ENCODE results near the gene ZBTB21.
A peak's percentile ranks its signal among the peaks of the same experiment; 100 is the strongest.

Gene ZBTB21

GRCh38 chr21:42009831-42010506, at the start of gene ZBTB21:
Gene ZBTB21, minus strand, starts transcription at chr21:42010360. Its CDS starts 16,265 bp downstream, at chr21:41994095.
- peak; percentile 97 for DNase-seq (ENCODE audit: low spot score)
- FAIRE-seq = peak; percentile 56

GRCh38 chr21:42059721-42060120, 49.6 kb upstream of the ZBTB21 start:
- no peak for FAIRE-seq

GRCh38 chr21:42059141-42059540, 49.0 kb upstream of the ZBTB21 start:
- DNase-seq (ENCODE audit: low spot score) (no peak), FAIRE-seq (no peak)

More at GRCh38 chr21:42059721-42060120, 49.6 kb upstream of the ZBTB21 start:
- no peak for DNase-seq (ENCODE audit: low spot score)

GRCh38 chr21:42058631-42059111, 48.5 kb upstream of the ZBTB21 start:
- FAIRE-seq = no peak

GRCh38 chr21:42057851-42058437, 47.8 kb upstream of the ZBTB21 start:
- FAIRE-seq = no peak
- no peak for DNase-seq (ENCODE audit: low spot score)

More at GRCh38 chr21:42058631-42059111, 48.5 kb upstream of the ZBTB21 start:
- no peak for DNase-seq (ENCODE audit: low spot score)

GRCh38 chr21:42056996-42057689, 47.0 kb upstream of the ZBTB21 start:
- no peak for FAIRE-seq

GRCh38 chr21:42056468-42056867, 46.3 kb upstream of the ZBTB21 start:
- FAIRE-seq (no peak), DNase-seq (ENCODE audit: low spot score) (no peak)

More at GRCh38 chr21:42056996-42057689, 47.0 kb upstream of the ZBTB21 start:
- DNase-seq (ENCODE audit: low spot score) = no peak

- FAIRE-seq (no peak), DNase-seq (ENCODE audit: low spot score) (no peak)
Measured at GRCh38 chr21:42055425-42055824, 45.3 kb upstream of the ZBTB21 start.

- FAIRE-seq = no peak
- DNase-seq (ENCODE audit: low spot score) = no peak
Measured at GRCh38 chr21:42051788-42052187, 41.6 kb upstream of the ZBTB21 start.

- FAIRE-seq = no peak
- DNase-seq (ENCODE audit: low spot score) = no peak
Measured at GRCh38 chr21:42049578-42050430, 39.6 kb upstream of the ZBTB21 start.

GRCh38 chr21:42048870-42049577, 38.9 kb upstream of the ZBTB21 start:
- DNase-seq (ENCODE audit: low spot score) = no peak
- FAIRE-seq = no peak

- peak; percentile 80 for DNase-seq (ENCODE audit: low spot score)
- FAIRE-seq = peak; percentile 38
Measured at GRCh38 chr21:42047821-42048613, 37.9 kb upstream of the ZBTB21 start.

- no peak for FAIRE-seq
Measured at GRCh38 chr21:42044871-42045495, 34.8 kb upstream of the ZBTB21 start.

GRCh38 chr21:42043961-42044360, 33.8 kb upstream of the ZBTB21 start:
- FAIRE-seq = no peak
- no peak for DNase-seq (ENCODE audit: low spot score)

More at GRCh38 chr21:42044871-42045495, 34.8 kb upstream of the ZBTB21 start:
- no peak for DNase-seq (ENCODE audit: low spot score)

- no peak for FAIRE-seq
Measured at GRCh38 chr21:42043201-42043895, 33.2 kb upstream of the ZBTB21 start.

GRCh38 chr21:42042651-42043050, 32.5 kb upstream of the ZBTB21 start:
- no peak for DNase-seq (ENCODE audit: low spot score)
- FAIRE-seq = no peak

More at GRCh38 chr21:42043201-42043895, 33.2 kb upstream of the ZBTB21 start:
- DNase-seq (ENCODE audit: low spot score) = no peak

- FAIRE-seq (no peak), DNase-seq (ENCODE audit: low spot score) (peak; percentile 39)
Measured at GRCh38 chr21:42041711-42042110, 31.6 kb upstream of the ZBTB21 start.

- no peak for FAIRE-seq
- DNase-seq (ENCODE audit: low spot score) = no peak
Measured at GRCh38 chr21:42041246-42041645, 31.1 kb upstream of the ZBTB21 start.

Measured in RCC 7860 (cell line).